ENCODE data around the gene SLC26A2. TPM values are rescaled to one million over a fixed set of nuclear protein-coding genes. Genes with fewer than 3 reads are reported as not detected.

The SLC26A2 gene
- total RNA-seq, 1 experiment from 2014 or later: 43.9 TPM

GRCh38 chr5:149944666-149945065, 15.9 kb upstream of the SLC26A2 start, which contains the start of gene PDE6A:
TSS of gene PDE6A (minus strand) at chr5:149944793. CDS start at chr5:149944673, 120 bp downstream.
- no peak for TF ChIP-seq CTCF (IDR thresholded peaks at IDR 0.05; ENCODE audit: insufficient read depth in 1 of 2, low read depth in 1 of 2, low read length in 1 of 2, severe bottlenecking in 1 of 2, unreplicated experiment in 1 of 2)
- H3K4me1 ChIP-seq: peaks cover 69% of the 10 kb centered on the region
- Mint-ChIP-seq H3K27me3 (ENCODE audit: insufficient read depth, unreplicated experiment) (no peaks in the 10 kb centered on the region), H3K27ac (ENCODE audit: unreplicated experiment) (peak within 1 kb of the TSS; percentile 87), H3K36me3 (ENCODE audit: insufficient read depth, unreplicated experiment) (peaks cover 13% of the 10 kb centered on the region), H3K9me3 (ENCODE audit: unreplicated experiment) (no peaks in the 10 kb centered on the region), H3K4me1 (ENCODE audit: low read depth, unreplicated experiment) (peaks cover 62% of the 10 kb centered on the region), H3K4me3 (ENCODE audit: unreplicated experiment) (peak within 1 kb of the TSS; percentile 53)
- H3K4me3 ChIP-seq (ENCODE audit: low read depth, low read length): no peak within 1 kb of the TSS
- DNase-seq: no peak
- no peaks in the 10 kb centered on the region for H3K9me3 ChIP-seq
- no TSS peak for BruUV-seq (replicated peaks)
- no peaks in the 10 kb centered on the region for H3K27me3 ChIP-seq (replicated peaks; ENCODE audit: control insufficient read depth, insufficient read depth, low read length)
- no peaks in the 10 kb centered on the region for H3K36me3 ChIP-seq (ENCODE audit: control insufficient read depth, insufficient read depth, low read length)
- intact Hi-C loops (cut with micrococcal nuclease; ENCODE audit: unreplicated experiment): no loop called here
- ChIA-PET CTCF (interaction anchor here (0.6 kb wide), 1 partner anchor 78 kb away, joined by 3 read pairs; no protein-coding TSS in a partner anchor), POLR2A (no interaction called here)

GRCh38 chr5:149946118-149946517, 14.4 kb upstream of the SLC26A2 start:
- Mint-ChIP-seq H3K27ac (ENCODE audit: unreplicated experiment) (peak overlapping the region; percentile 14), H3K4me3 (ENCODE audit: unreplicated experiment) (no peak overlapping the region), H3K36me3 (ENCODE audit: insufficient read depth, unreplicated experiment) (peaks cover 13% of the 10 kb centered on the region), H3K9me3 (ENCODE audit: unreplicated experiment) (no peaks in the 10 kb centered on the region), H3K27me3 (ENCODE audit: insufficient read depth, unreplicated experiment) (no peaks in the 10 kb centered on the region), H3K4me1 (ENCODE audit: low read depth, unreplicated experiment) (peaks cover 58% of the 10 kb centered on the region)
- Histone ChIP-seq H3K4me3 (ENCODE audit: low read depth, low read length) (no peak overlapping the region), H3K4me1 (peaks cover 57% of the 10 kb centered on the region), H3K9me3 (no peaks in the 10 kb centered on the region), H3K27me3 (replicated peaks; ENCODE audit: control insufficient read depth, insufficient read depth, low read length) (no peaks in the 10 kb centered on the region), H3K36me3 (ENCODE audit: control insufficient read depth, insufficient read depth, low read length) (no peaks in the 10 kb centered on the region)
- CTCF ChIA-PET: no interaction called here
- intact Hi-C loops (cut with micrococcal nuclease; ENCODE audit: unreplicated experiment): no loop called here
- TF ChIP-seq CTCF (IDR thresholded peaks at IDR 0.05; ENCODE audit: insufficient read depth in 1 of 2, low read depth in 1 of 2, low read length in 1 of 2, severe bottlenecking in 1 of 2, unreplicated experiment in 1 of 2): no peak
- peak in 1 of 2 experiments; percentile 55 for DNase-seq
- POLR2A ChIA-PET: no interaction called here
- no TSS peak for BruUV-seq (replicated peaks)

GRCh38 chr5:149948993-149949392, 11.6 kb upstream of the SLC26A2 start:
- Histone ChIP-seq H3K27me3 (replicated peaks; ENCODE audit: control insufficient read depth, insufficient read depth, low read length) (no peaks in the 10 kb centered on the region), H3K4me1 (peaks cover 36% of the 10 kb centered on the region), H3K9me3 (no peaks in the 10 kb centered on the region), H3K36me3 (ENCODE audit: control insufficient read depth, insufficient read depth, low read length) (no peaks in the 10 kb centered on the region), H3K4me3 (ENCODE audit: low read depth, low read length) (no peak overlapping the region)
- Mint-ChIP-seq H3K27ac (ENCODE audit: unreplicated experiment) (no peak overlapping the region), H3K27me3 (ENCODE audit: insufficient read depth, unreplicated experiment) (no peaks in the 10 kb centered on the region), H3K4me3 (ENCODE audit: unreplicated experiment) (no peak overlapping the region), H3K36me3 (ENCODE audit: insufficient read depth, unreplicated experiment) (no peaks in the 10 kb centered on the region), H3K9me3 (ENCODE audit: unreplicated experiment) (no peaks in the 10 kb centered on the region), H3K4me1 (ENCODE audit: low read depth, unreplicated experiment) (peaks cover 29% of the 10 kb centered on the region)
- POLR2A ChIA-PET: no interaction called here
- intact Hi-C loops (cut with micrococcal nuclease; ENCODE audit: unreplicated experiment): no loop called here
- BruUV-seq (replicated peaks): no TSS peak
- CTCF ChIA-PET: interaction anchor here (1.7 kb wide), 1 partner anchor 9 kb away, joined by 4 read pairs; no protein-coding TSS in a partner anchor
- no peak for DNase-seq
- TF ChIP-seq CTCF (IDR thresholded peaks at IDR 0.05; ENCODE audit: insufficient read depth in 1 of 2, low read depth in 1 of 2, low read length in 1 of 2, severe bottlenecking in 1 of 2, unreplicated experiment in 1 of 2): no peak

Data from Caco-2 (cell line).